Activated CD4-positive, alpha-beta memory T cell treated with anti-CD3 and anti-CD28 coated beads, Interleukin-2, amount 10 ng/mL, durations not matched to agents 7 days and 5 days (primary cell): ENCODE data around the gene POLRMT. TPM values are rescaled to one million over a fixed set of nuclear protein-coding genes. Genes with fewer than 3 reads are reported as not detected.
"Not testable (repeated sequence)": the region's sequence is repeated elsewhere in the genome, so short reads cannot be mapped to it uniquely, and the experiment has no call there.

Experiments used
- CTCF ChIA-PET: fragments of 350-600 bp; sonication (Branson Sonifier 250); formaldehyde crosslinking; loops from one replicate; lab custom pipeline; 2021; ENCODE audit warnings: antibody characterized with exemption, inconsistent platforms; lab: Charles Lee
- POLR2A ChIA-PET: fragments of 350-600 bp; sonication (Branson Sonifier 250); formaldehyde crosslinking; loops from one replicate; lab custom pipeline; 2021; ENCODE audit warnings: antibody characterized with exemption; lab: Charles Lee
- DNase-seq: peaks from one replicate; pipeline ENCODE4 v3.0.0-alpha.2; 2020
- H3K27ac Mint-ChIP-seq: one replicate; pipeline ENCODE4 v1.8.0; 2021; ENCODE audit warnings: mild to moderate bottlenecking, mixed read lengths
- H3K27me3 Mint-ChIP-seq: one replicate; pipeline ENCODE4 v1.8.0; 2021; ENCODE audit warnings: mixed read lengths
- H3K36me3 Mint-ChIP-seq: one replicate; pipeline ENCODE4 v1.8.0; 2021; ENCODE audit warnings: low read depth, mixed read lengths
- H3K4me1 Mint-ChIP-seq: one replicate; pipeline ENCODE4 v1.8.0; 2021; ENCODE audit warnings: mixed read lengths
- H3K4me3 Mint-ChIP-seq: one replicate; pipeline ENCODE4 v1.8.0; 2021; ENCODE audit warnings: mild to moderate bottlenecking, mixed read lengths
- H3K9me3 Mint-ChIP-seq: one replicate; pipeline ENCODE4 v1.8.0; 2021; ENCODE audit warnings: mixed read lengths
- total RNA-seq, 2 experiments: library from RNA; stranded (reverse); gene quantifications; one replicate each; pipeline ENCODE4 v1.2.3, GENCODE V29; 2021

The POLRMT gene
- total RNA-seq, 2 experiments from 2014 or later: 44.8 to 45.1 TPM

DNA sequence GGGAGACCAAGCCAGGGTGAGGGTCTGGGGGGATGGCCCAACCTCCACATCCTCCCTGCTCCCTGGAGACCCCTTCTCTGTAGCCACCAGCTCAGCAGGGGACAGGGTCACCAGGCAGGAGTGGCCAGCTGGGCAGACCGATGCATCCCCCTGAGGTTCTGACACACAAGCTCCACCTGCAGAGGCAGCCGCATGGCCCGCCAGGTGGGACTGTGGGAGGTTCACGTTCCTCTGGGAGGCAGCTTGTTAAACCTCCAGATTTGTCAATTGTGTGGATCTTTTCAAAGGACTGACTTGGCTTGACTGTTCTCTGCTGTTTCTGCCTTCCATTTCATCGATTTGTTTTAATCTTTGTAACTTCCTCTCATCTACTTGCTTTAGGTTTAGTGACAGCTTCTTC lies 8.1 kb downstream of the POLRMT start:
- H3K27ac Mint-ChIP-seq: no peak overlapping the region
- H3K4me1 Mint-ChIP-seq: peaks cover 7% of the 10 kb centered on the region
- DNase-seq: no peak
- H3K4me3 Mint-ChIP-seq: no peak overlapping the region
- H3K36me3 Mint-ChIP-seq: peaks cover 17% of the 10 kb centered on the region
- POLR2A ChIA-PET: interaction anchor here (1.3 kb wide), 1 partner anchor 36 kb away, joined by 3 read pairs; no protein-coding TSS in a partner anchor
- no peaks in the 10 kb centered on the region for H3K9me3 Mint-ChIP-seq
- no peaks in the 10 kb centered on the region for H3K27me3 Mint-ChIP-seq
- CTCF ChIA-PET: no interaction called here

DNA sequence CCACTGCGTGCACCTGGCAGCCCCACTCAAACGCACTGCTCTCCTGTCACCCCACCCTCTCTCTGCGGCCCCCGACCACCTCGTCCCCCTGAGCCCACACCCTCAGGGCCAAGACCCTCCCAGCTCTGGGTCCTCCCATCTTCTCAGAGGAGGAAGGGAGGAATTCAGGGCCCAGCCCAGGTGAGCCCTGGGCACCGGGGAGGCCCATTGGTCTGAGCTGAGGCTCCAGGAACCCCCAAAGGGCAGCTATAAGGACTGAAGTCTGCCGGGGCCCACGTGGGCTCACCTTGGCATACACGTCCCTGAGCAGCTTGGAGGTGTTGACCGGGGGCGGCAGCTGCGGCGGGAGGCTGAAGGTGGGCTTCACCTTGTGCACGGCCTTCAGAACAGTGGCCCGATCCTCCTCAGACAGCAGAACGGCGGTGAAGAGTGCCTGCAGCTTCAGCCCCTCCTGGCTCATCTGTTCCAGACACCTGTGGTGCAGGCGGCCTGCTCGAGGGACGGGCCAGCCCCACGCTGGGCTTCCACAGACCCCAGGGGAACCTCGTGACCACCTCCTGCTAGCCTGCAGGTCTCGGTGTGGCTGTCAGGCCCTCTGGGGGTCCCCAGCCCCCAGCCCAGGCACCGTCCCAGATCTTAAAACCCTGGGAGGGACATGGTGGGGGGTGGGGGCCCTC lies 8.8 kb downstream of the POLRMT start:
- DNase-seq: no peak
- H3K27ac Mint-ChIP-seq: no peak overlapping the region
- POLR2A ChIA-PET: interaction anchor here (1.3 kb wide), 1 partner anchor 36 kb away, joined by 3 read pairs; no protein-coding TSS in a partner anchor
- CTCF ChIA-PET: no interaction called here
- no peaks in the 10 kb centered on the region for H3K27me3 Mint-ChIP-seq
- no peak overlapping the region for H3K4me3 Mint-ChIP-seq
- peaks cover 15% of the 10 kb centered on the region for H3K36me3 Mint-ChIP-seq
- H3K4me1 Mint-ChIP-seq: peaks cover 5% of the 10 kb centered on the region
- H3K9me3 Mint-ChIP-seq: no peaks in the 10 kb centered on the region

GRCh38 chr19:623974-624373 lies 9.4 kb downstream of the POLRMT start:
- Mint-ChIP-seq H3K9me3 (no peaks in the 10 kb centered on the region), H3K4me1 (peaks cover 3% of the 10 kb centered on the region), H3K36me3 (peaks cover 16% of the 10 kb centered on the region), H3K27me3 (no peaks in the 10 kb centered on the region), H3K27ac (no peak overlapping the region), H3K4me3 (no peak overlapping the region)
- POLR2A ChIA-PET: interaction anchor here (1.3 kb wide), 1 partner anchor 52 kb away, joined by 3 read pairs; the partner anchor contains the start of gene BSG
- CTCF ChIA-PET: no interaction called here
- no peak for DNase-seq

GRCh38 chr19:623175-623916 lies 10.0 kb downstream of the POLRMT start:
- H3K9me3 Mint-ChIP-seq: no peaks in the 10 kb centered on the region
- no peak for DNase-seq
- H3K4me3 Mint-ChIP-seq: no peak overlapping the region
- no peaks in the 10 kb centered on the region for H3K27me3 Mint-ChIP-seq
- H3K36me3 Mint-ChIP-seq: peaks cover 15% of the 10 kb centered on the region
- peaks cover 1% of the 10 kb centered on the region for H3K4me1 Mint-ChIP-seq
- H3K27ac Mint-ChIP-seq: no peak overlapping the region
- ChIA-PET CTCF (no interaction called here), POLR2A (interaction anchor here (1.3 kb wide), 1 partner anchor 51 kb away, joined by 3 read pairs; the partner anchor contains the start of gene BSG)

DNA sequence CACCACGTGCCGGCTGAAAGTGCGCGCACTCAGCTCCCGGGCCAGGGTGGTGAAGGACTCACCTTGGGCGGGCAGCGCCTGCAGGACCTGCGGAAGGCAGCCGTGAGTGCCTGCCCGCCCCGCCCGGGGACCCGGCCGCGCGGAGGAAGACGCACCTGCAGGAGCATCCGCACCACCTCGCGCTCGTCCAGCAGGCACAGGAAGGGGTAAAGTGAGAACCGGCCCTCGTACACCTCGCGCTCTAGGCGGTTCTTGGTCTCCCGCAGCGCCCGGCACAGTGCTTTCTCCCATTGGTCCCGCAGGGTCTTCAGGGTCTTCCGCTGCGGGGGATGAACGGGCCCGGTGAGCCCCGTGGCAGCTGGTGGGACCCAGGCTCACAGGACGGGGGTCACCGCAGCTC lies 10.7 kb downstream of the POLRMT start:
- Mint-ChIP-seq H3K36me3 (peaks cover 13% of the 10 kb centered on the region), H3K4me3 (no peak overlapping the region), H3K9me3 (no peaks in the 10 kb centered on the region), H3K4me1 (peaks cover 1% of the 10 kb centered on the region), H3K27me3 (no peaks in the 10 kb centered on the region), H3K27ac (no peak overlapping the region)
- ChIA-PET POLR2A (interaction anchor here (1.3 kb wide), 1 partner anchor 51 kb away, joined by 3 read pairs; the partner anchor contains the start of gene BSG), CTCF (no interaction called here)
- DNase-seq: no peak

DNA sequence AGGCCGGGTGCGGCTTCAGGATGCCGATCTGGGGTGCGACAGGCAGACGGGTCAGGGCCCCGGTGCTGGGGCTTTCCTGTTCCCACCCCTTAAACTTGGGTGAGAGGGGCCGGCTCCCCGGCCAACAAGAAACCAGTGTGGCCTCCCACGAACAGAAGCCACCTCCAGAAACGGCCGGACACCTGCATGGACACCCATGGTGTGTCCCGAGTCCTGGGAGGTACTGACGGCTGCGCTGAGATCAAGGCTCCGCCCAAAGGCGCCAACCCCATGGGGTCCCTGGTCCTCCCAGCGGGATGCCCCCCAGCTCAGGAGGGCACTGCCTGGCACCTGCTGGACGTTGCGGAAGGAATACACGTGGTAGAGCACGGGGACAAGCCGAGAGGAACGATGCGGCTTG lies 11.5 kb downstream of the POLRMT start:
- no peaks in the 10 kb centered on the region for H3K9me3 Mint-ChIP-seq
- H3K4me1 Mint-ChIP-seq: peaks cover under 1% of the 10 kb centered on the region
- no peak overlapping the region for H3K4me3 Mint-ChIP-seq
- no peak for DNase-seq
- H3K27ac Mint-ChIP-seq: no peak overlapping the region
- CTCF ChIA-PET: no interaction called here
- peaks cover 11% of the 10 kb centered on the region for H3K36me3 Mint-ChIP-seq
- H3K27me3 Mint-ChIP-seq: no peaks in the 10 kb centered on the region
- POLR2A ChIA-PET: no interaction called here

DNA sequence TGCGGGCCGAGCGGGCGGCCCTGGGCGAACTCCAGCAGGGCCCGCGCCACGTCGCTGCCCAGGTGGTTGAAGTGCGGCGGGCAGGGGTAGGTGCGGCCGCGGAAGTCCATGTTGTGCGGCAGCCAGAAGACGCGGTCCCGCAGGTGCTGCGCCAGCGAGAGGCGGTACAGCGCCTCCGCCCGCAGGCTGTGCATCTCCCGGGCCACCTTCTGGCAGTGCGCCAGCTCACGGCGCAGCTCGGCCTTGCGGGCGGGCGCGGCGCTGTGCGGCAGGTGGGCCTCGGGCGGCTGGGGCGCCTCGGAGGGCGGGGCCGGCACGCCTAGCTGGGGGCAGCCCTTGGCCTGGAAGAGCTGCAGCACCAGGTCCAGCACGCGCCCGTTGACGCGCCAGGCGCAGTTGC lies 12.1 kb downstream of the POLRMT start:
- H3K27me3 Mint-ChIP-seq, POLR2A ChIA-PET, H3K4me1 Mint-ChIP-seq, H3K9me3 Mint-ChIP-seq, DNase-seq, H3K27ac Mint-ChIP-seq, CTCF ChIA-PET, H3K4me3 Mint-ChIP-seq: not testable (repeated sequence)
- H3K36me3 Mint-ChIP-seq: peaks cover 10% of the 10 kb centered on the region

GRCh38 chr19:620166-620862 lies 13.0 kb downstream of the POLRMT start:
- ChIA-PET CTCF (no interaction called here), POLR2A (no interaction called here)
- Mint-ChIP-seq H3K4me3 (no peak overlapping the region), H3K27ac (no peak overlapping the region), H3K36me3 (peaks cover 14% of the 10 kb centered on the region), H3K27me3 (no peaks in the 10 kb centered on the region), H3K4me1 (peaks cover 3% of the 10 kb centered on the region), H3K9me3 (no peaks in the 10 kb centered on the region)
- DNase-seq: no peak

- ChIA-PET CTCF (no interaction called here), POLR2A (no interaction called here)
- Mint-ChIP-seq H3K36me3 (peaks cover 21% of the 10 kb centered on the region), H3K9me3 (no peaks in the 10 kb centered on the region), H3K27ac (no peak overlapping the region), H3K4me3 (no peak overlapping the region), H3K27me3 (no peaks in the 10 kb centered on the region), H3K4me1 (peaks cover 3% of the 10 kb centered on the region)
- no peak for DNase-seq
Measured at GRCh38 chr19:619286-620002, 13.9 kb downstream of the POLRMT start.

GRCh38 chr19:618674-619285 lies 14.6 kb downstream of the POLRMT start:
- peaks cover 25% of the 10 kb centered on the region for H3K36me3 Mint-ChIP-seq
- no peak overlapping the region for H3K4me3 Mint-ChIP-seq
- H3K9me3 Mint-ChIP-seq: no peaks in the 10 kb centered on the region
- ChIA-PET CTCF (no interaction called here), POLR2A (no interaction called here)
- no peak for DNase-seq
- H3K4me1 Mint-ChIP-seq: peaks cover 3% of the 10 kb centered on the region
- H3K27me3 Mint-ChIP-seq: no peaks in the 10 kb centered on the region
- H3K27ac Mint-ChIP-seq: no peak overlapping the region

DNA sequence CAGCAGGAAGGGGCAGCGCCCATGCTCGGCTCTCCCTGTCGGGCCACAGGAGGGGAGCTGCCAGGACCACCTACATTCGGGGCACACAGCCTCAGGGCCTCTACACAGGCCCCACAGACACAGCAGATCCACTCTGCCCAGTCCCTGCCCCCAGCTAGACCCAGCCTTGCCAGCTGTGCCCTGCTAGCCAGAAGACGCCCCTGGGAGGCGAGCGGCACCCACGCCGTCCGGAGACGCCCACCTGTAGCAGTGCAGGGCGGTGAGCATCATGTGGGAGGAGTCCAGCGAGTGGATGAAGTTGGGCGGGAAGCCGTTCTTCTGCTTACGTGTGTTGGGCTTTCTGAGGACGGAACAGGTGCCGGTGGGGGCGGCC lies 15.1 kb downstream of the POLRMT start:
- H3K4me3 Mint-ChIP-seq: no peak overlapping the region
- H3K9me3 Mint-ChIP-seq: no peaks in the 10 kb centered on the region
- H3K4me1 Mint-ChIP-seq: peaks cover 3% of the 10 kb centered on the region
- peaks cover 25% of the 10 kb centered on the region for H3K36me3 Mint-ChIP-seq
- H3K27me3 Mint-ChIP-seq: no peaks in the 10 kb centered on the region
- ChIA-PET CTCF (no interaction called here), POLR2A (no interaction called here)
- no peak for DNase-seq
- H3K27ac Mint-ChIP-seq: no peak overlapping the region

- Mint-ChIP-seq H3K27ac (no peak overlapping the region), H3K27me3 (no peaks in the 10 kb centered on the region), H3K9me3 (no peaks in the 10 kb centered on the region), H3K36me3 (peaks cover 27% of the 10 kb centered on the region), H3K4me3 (no peak overlapping the region), H3K4me1 (peaks cover 7% of the 10 kb centered on the region)
- no peak for DNase-seq
- POLR2A ChIA-PET: no interaction called here
- CTCF ChIA-PET: no interaction called here
Measured at GRCh38 chr19:617551-618246, 15.6 kb downstream of the POLRMT start.
